Mesodermal cell (in vitro differentiated cells): Measurements from ENCODE around the gene XIAP.
"Not testable (repeated sequence)": the region's sequence is repeated elsewhere in the genome, so short reads cannot be mapped to it uniquely, and the experiment has no call there.

ENCODE experiments used
- H3K27ac ChIP-seq: 2 replicates; pipeline ENCODE4 v1.7.0; 2013; ENCODE audit warnings: mild to moderate bottlenecking, low read depth, low read length, moderate library complexity; ENCODE audit not compliant: severe bottlenecking
- H3K36me3 ChIP-seq: 2 replicates; pipeline ENCODE4 v1.7.1; 2013; ENCODE audit warnings: mild to moderate bottlenecking, low read length, moderate library complexity; ENCODE audit not compliant: control insufficient read depth, insufficient read depth
- H3K4me1 ChIP-seq: one replicate; pipeline ENCODE4 v1.7.1; 2013; ENCODE audit warnings: mild to moderate bottlenecking, low read length; ENCODE audit not compliant: insufficient read depth, control insufficient read depth, poor library complexity, severe bottlenecking
- H3K4me3 ChIP-seq: 2 replicates; pipeline ENCODE4 v1.7.0; 2013; ENCODE audit warnings: low read length, control low read depth, mild to moderate bottlenecking; ENCODE audit not compliant: insufficient read depth, poor library complexity, severe bottlenecking; ENCODE audit errors: extremely low read depth
- H3K9me3 ChIP-seq: 2 replicates; pipeline ENCODE4 v1.7.1; 2013; ENCODE audit warnings: mild to moderate bottlenecking, low read length, moderate library complexity; ENCODE audit not compliant: control insufficient read depth
- WGBS, 2 experiments: methylation state at CpG; one replicate each; pipeline ENCODE4 v1.1.5; 2013; ENCODE audit warnings: missing lambda C conversion rate in 2 of 2; ENCODE audit not compliant: insufficient coverage in 2 of 2; 5-methylcytosine and 5-hydroxymethylcytosine counted together

Gene XIAP

GRCh38 chrX:123873956-123874355 is 14.1 kb downstream of the XIAP start:
- Histone ChIP-seq H3K4me1 (no peaks in the 10 kb centered on the region), H3K9me3 (no peaks in the 10 kb centered on the region), H3K27ac (no peak overlapping the region), H3K36me3 (peaks cover 24% of the 10 kb centered on the region), H3K4me3 (no peak overlapping the region)
- no CpG with 5 or more reads among the region's 1 CpG for WGBS, 2 experiments

DNA sequence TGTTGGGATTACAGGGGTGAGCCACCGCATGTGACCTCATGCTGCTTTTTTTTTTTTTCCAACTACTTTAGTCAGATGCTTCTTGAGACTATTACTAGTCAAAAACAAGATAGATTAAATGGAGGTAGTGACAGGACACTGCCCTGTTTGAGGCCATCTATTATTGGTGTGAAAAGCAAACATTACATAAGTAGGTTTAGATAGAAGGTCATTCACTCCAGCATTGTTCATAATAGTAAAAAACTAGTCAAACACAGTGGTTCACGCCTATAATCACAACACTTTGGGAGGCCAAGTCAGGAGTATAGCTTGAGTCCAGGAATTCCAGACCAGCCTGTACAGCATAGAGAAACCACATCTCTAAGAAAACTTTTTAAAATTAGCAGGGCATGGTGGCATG is 16.3 kb downstream of the XIAP start:
- Histone ChIP-seq H3K36me3 (peaks cover 17% of the 10 kb centered on the region), H3K4me1 (no peaks in the 10 kb centered on the region), H3K4me3 (no peak overlapping the region), H3K9me3 (no peaks in the 10 kb centered on the region), H3K27ac (no peak overlapping the region)
- WGBS, 2 experiments = no CpG with 5 or more reads among the region's 2 CpGs

- no CpG with 5 or more reads among the region's 2 CpGs for WGBS, 2 experiments
- H3K36me3 ChIP-seq = peaks cover 14% of the 10 kb centered on the region
- no peak overlapping the region for H3K27ac ChIP-seq
- H3K4me3 ChIP-seq = no peak overlapping the region
- no peaks in the 10 kb centered on the region for H3K9me3 ChIP-seq
- H3K4me1 ChIP-seq = no peaks in the 10 kb centered on the region
Measured at GRCh38 chrX:123876844-123877243, 17.0 kb downstream of the XIAP start.

DNA sequence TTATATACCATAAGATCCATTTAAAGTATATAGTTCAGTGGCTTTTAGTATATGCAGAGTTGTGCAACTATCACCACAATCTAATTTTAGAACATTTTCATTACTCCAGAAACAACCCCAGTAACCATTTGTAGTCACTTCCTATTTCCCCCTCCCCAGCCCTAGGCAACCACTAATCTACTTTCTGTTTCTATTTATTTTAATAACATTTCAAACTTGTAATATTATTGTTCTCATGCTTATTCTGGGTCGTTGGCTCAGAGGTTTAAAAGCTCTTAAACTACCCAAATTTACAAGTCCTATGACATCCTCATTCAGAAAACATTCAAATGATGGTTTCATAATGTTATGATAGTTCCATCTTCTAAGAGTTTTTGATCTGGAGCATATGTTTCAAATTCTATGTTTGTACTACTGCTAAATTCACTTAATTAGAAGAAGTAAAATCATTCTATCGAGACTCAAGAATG is 18.4 kb downstream of the XIAP start:
- H3K27ac ChIP-seq = no peak overlapping the region
- H3K9me3 ChIP-seq = no peaks in the 10 kb centered on the region
- H3K4me3 ChIP-seq = no peak overlapping the region
- H3K36me3 ChIP-seq = peaks cover 12% of the 10 kb centered on the region
- WGBS, 2 experiments = no CpG with 5 or more reads among the region's 2 CpGs
- no peaks in the 10 kb centered on the region for H3K4me1 ChIP-seq

DNA sequence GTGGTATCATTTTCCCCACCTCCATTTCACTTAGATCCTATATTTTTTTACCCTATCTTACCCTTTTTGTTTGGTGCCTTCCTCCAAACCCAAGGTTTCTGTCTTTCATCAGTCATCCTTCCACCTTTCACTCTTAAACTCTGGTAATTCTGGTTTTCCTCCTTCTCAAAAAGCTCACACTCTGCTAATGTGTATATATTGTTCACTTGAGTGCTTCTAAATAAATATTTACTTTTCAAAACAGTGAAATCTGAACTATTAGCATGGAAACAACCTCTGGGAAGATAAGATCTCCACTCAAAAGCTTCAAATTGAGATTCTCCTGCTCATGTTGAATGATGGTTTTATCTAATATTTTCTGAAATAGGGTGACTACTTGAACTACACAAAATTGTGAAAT is 21.5 kb downstream of the XIAP start:
- Histone ChIP-seq H3K4me1 (no peaks in the 10 kb centered on the region), H3K4me3 (no peak overlapping the region), H3K36me3 (peaks cover 13% of the 10 kb centered on the region), H3K9me3 (no peaks in the 10 kb centered on the region), H3K27ac (no peak overlapping the region)

GRCh38 chrX:123882391-123882790 is 22.5 kb downstream of the XIAP start:
- no CpG with 5 or more reads among the region's 3 CpGs for WGBS, 2 experiments
- no peak overlapping the region for H3K4me3 ChIP-seq
- no peak overlapping the region for H3K27ac ChIP-seq
- H3K36me3 ChIP-seq = peaks cover 13% of the 10 kb centered on the region
- no peaks in the 10 kb centered on the region for H3K4me1 ChIP-seq
- H3K9me3 ChIP-seq = no peaks in the 10 kb centered on the region

DNA sequence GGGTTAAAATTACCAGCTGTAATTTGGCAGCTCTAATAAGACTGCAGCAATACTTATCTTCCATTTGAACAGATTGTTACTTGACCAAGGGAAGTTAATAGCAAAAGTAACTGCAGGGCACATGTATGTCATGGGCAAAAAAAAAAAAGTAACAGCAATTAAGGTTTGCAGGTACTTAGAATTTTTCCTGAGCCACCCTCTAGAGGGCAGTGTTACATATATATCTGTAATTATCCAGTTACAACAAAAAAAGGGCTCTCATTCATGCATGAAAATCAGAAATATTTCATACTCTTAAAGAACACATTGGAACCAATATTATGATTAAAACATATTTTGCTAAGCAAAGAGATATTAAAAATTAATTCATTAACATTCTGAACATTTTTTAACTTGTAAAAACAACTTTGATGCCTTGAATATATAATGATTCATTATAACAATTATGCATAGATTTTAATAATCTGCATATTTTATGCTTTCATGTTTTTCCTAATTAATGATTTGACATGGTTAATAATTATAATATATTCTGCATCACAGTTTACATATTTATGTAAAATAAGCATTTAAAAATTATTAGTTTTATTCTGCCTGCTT is 25.1 kb downstream of the XIAP start:
- peaks cover 17% of the 10 kb centered on the region for H3K36me3 ChIP-seq
- no peak overlapping the region for H3K27ac ChIP-seq

GRCh38 chrX:123899701-123900100 is 39.8 kb downstream of the XIAP start:
- H3K4me3 ChIP-seq = no peak overlapping the region
- H3K4me1 ChIP-seq = no peaks in the 10 kb centered on the region
- no peak overlapping the region for H3K27ac ChIP-seq
- H3K36me3 ChIP-seq = peaks cover 46% of the 10 kb centered on the region
- WGBS, 2 experiments = no CpG with 5 or more reads among the region's 3 CpGs
- no peaks in the 10 kb centered on the region for H3K9me3 ChIP-seq

More for the DNA sequence above, 25.1 kb downstream of the XIAP start:
- Histone ChIP-seq H3K4me1 (no peaks in the 10 kb centered on the region), H3K4me3 (no peak overlapping the region), H3K9me3 (no peaks in the 10 kb centered on the region)

DNA sequence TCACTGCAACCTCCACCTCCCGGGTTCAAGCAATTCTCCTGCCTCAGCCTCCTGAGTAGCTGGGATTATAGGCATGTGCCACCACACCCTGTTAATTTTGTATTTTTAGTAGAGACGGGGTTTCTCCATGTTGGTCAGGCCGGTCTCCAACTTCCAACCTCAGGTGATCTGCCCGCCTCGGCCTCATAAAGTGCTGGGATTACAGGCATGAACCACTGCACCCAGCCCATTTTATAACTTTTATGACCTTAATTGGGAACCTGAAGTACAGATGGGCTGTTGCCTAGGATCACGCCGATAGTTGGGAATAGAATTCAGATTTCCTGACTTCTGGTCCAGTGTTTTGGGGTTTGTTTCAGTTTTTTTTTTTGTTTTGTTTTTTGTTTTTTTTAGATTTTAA is 43.4 kb downstream of the XIAP start:
- no CpG with 5 or more reads among the region's 7 CpGs for WGBS, 2 experiments
- not testable (repeated sequence) for H3K9me3 ChIP-seq, H3K27ac ChIP-seq, H3K4me3 ChIP-seq, H3K4me1 ChIP-seq
- peaks cover 43% of the 10 kb centered on the region for H3K36me3 ChIP-seq

- 80% methylated on average over 1 of the region's 2 CpGs; no CpG with 5 or more reads in 1 of the 2 experiments for WGBS, 2 experiments
- Histone ChIP-seq H3K27ac (no peak overlapping the region), H3K36me3 (peaks cover 39% of the 10 kb centered on the region), H3K4me1 (no peaks in the 10 kb centered on the region), H3K9me3 (no peaks in the 10 kb centered on the region), H3K4me3 (no peak overlapping the region)
Measured at GRCh38 chrX:123905332-123905731, 45.5 kb downstream of the XIAP start.

DNA sequence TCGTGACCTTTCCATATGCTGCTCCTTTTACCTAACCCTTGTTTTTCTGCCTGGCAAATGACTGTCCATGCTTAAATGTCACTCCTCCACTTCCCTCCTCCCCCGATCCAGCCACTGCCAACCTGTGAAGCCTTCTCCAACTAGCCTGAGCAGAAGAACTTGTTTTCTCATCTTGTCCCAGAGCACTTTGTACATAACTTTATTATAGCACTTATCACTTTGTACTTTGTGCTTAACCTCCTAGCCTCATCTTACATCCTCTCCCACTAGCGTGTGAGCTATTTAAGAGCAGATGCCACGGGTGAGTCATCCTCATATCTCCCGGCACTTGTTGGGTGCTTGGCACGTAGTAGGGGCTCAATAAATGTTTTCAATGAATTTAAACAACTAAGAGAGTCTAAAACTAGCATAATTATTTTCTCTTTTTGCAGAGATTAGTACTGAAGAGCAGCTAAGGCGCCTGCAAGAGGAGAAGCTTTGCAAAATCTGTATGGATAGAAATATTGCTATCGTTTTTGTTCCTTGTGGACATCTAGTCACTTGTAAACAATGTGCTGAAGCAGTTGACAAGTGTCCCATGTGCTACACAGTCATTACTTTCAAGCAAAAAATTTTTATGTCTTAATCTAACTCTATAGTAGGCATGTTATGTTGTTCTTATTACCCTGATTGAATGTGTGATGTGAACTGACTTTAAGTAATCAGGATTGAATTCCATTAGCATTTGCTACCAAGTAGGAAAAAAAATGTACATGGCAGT is 46.9 kb downstream of the XIAP start:
- Histone ChIP-seq H3K9me3 (no peaks in the 10 kb centered on the region), H3K27ac (no peak overlapping the region), H3K36me3 (peaks cover 29% of the 10 kb centered on the region), H3K4me3 (no peak overlapping the region), H3K4me1 (no peaks in the 10 kb centered on the region)
- 94 to 100% methylated on average over 1 to 3 of the region's 8 CpGs for whole genome bisulfite sequencing, 2 experiments
